ENCODE data around the gene TDP1. TPM values are rescaled to one million over a fixed set of nuclear protein-coding genes. Genes with fewer than 3 reads are reported as not detected.

TDP1 gene
- total RNA-seq, 2 experiments from 2014 or later = 99.3 TPM

Other genes with a start within 250 kb of the TDP1 start
- gene EFCAB11, start 1.2 kb upstream of the TDP1 start, total RNA-seq = 10 to 100 TPM; 10.6 to 10.8 TPM
- not detected for gene KCNK13, start 106.1 kb downstream of the TDP1 start, total RNA-seq